T-helper 2 cell (primary cell): Measurements from ENCODE around the gene SRC.

Experiments used
- DNase-seq, 5 experiments: peaks; one replicate each; pipeline versions ENCODE4 v3.0.0 to v3.0.0-alpha.2; 2012 to 2022

Gene SRC

GRCh38 chr20:37415118-37416085 lies 69.5 kb downstream of the SRC start:
- DNase-seq, result no peak

GRCh38 chr20:37416100-37416847 lies 70.3 kb downstream of the SRC start:
- no peak for DNase-seq

GRCh38 chr20:37416848-37417616 lies 71.1 kb downstream of the SRC start:
- no peak for DNase-seq

GRCh38 chr20:37417617-37418467 lies 71.9 kb downstream of the SRC start:
- no peak for DNase-seq

GRCh38 chr20:37418591-37419109 lies 72.7 kb downstream of the SRC start:
- no peak for DNase-seq

GRCh38 chr20:37419307-37419706 lies 73.4 kb downstream of the SRC start:
- no peak for DNase-seq

GRCh38 chr20:37419774-37420542 lies 74.0 kb downstream of the SRC start:
- DNase-seq, result no peak

GRCh38 chr20:37420610-37421009 lies 74.7 kb downstream of the SRC start:
- no peak for DNase-seq

- DNase-seq, result peak in 1 of 5 experiments; percentile 16
Measured at GRCh38 chr20:37421060-37421905, 75.3 kb downstream of the SRC start.

GRCh38 chr20:37421988-37422387 lies 76.0 kb downstream of the SRC start:
- DNase-seq, result no peak

GRCh38 chr20:37422791-37423286 lies 76.9 kb downstream of the SRC start:
- DNase-seq, result no peak

GRCh38 chr20:37423545-37423944 lies 77.6 kb downstream of the SRC start:
- DNase-seq, result no peak

GRCh38 chr20:37424062-37424851 lies 78.3 kb downstream of the SRC start:
- DNase-seq, result no peak

GRCh38 chr20:37425103-37425625 lies 79.2 kb downstream of the SRC start:
- no peak for DNase-seq

GRCh38 chr20:37426106-37426505 lies 80.2 kb downstream of the SRC start:
- no peak for DNase-seq

- DNase-seq, result no peak
Measured at GRCh38 chr20:37426978-37427377, 81.0 kb downstream of the SRC start.

- DNase-seq, result no peak
Measured at GRCh38 chr20:37430044-37430443, 84.1 kb downstream of the SRC start.

GRCh38 chr20:37430778-37431460 lies 85.0 kb downstream of the SRC start:
- DNase-seq, result no peak
